NCI-H510A treated with DMSO at 0.1 percent for 48 hours (cell line): Measurements from ENCODE around the gene CCDC92.

Source experiments
- DNase-seq: peaks from one replicate; lab custom pipeline; 2025; lab: John Stamatoyannopoulos, UW

The CCDC92 gene

GRCh38 chr12:123888989-123889388 lies 83.6 kb downstream of the CCDC92 start:
- DNase-seq = no peak

- no peak for DNase-seq
These were observed 85.6 kb downstream of the CCDC92 start for GRCh38 chr12:123886931-123887582.

DNA sequence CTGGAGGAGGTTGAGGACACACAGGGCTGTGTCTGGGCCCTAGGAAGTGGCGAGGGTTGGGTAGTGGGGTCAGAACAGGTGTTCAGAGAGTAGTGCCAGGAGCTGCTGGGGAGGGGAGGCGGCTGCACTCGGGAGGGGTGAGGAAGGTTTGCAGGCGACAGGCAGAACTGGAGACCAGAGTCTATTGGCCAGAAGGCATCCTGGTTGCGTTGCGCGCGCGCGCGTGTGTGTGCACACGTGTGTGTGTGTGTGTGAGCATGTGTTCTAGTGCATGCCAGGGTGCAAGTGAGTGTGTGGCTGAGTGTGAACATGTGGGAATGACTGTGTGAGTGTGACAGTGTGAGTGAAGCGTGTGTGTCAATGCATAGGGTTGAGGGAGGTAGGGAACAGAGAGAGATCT lies 86.4 kb downstream of the CCDC92 start:
- no peak for DNase-seq
